NCI-H187 treated with DMSO at 0.1 percent for 48 hours (cell line): Measurements from ENCODE around the gene MOGAT3.
"Not testable (repeated sequence)": the region's sequence is repeated elsewhere in the genome, so short reads cannot be mapped to it uniquely, and the experiment has no call there.

Experiments used
- DNase-seq: peaks from one replicate; lab custom pipeline; 2025; lab: John Stamatoyannopoulos, UW

Gene MOGAT3

GRCh38 chr7:101203740-101204738, 3.2 kb upstream of the MOGAT3 start:
- not testable (repeated sequence) for DNase-seq

GRCh38 chr7:101202603-101202918, 1.7 kb upstream of the MOGAT3 start:
- no peak for DNase-seq

- DNase-seq = no peak
Measured at GRCh38 chr7:101201695-101202602, 1.1 kb upstream of the MOGAT3 start.

- no peak for DNase-seq
Measured at GRCh38 chr7:101200504-101200861, 353 bp downstream of the MOGAT3 start.

- not testable (repeated sequence) for DNase-seq
Measured at GRCh38 chr7:101199522-101199921, 1.3 kb downstream of the MOGAT3 start.

GRCh38 chr7:101198476-101198875, 2.4 kb downstream of the MOGAT3 start:
- DNase-seq = no peak

- no peak for DNase-seq
Measured at GRCh38 chr7:101197991-101198390, 2.8 kb downstream of the MOGAT3 start.

GRCh38 chr7:101195884-101196283, 5.0 kb downstream of the MOGAT3 start:
- DNase-seq = no peak

- no peak for DNase-seq
Measured at GRCh38 chr7:101189109-101189508, 11.7 kb downstream of the MOGAT3 start.

- no peak for DNase-seq
Measured at GRCh38 chr7:101186844-101187428, 13.9 kb downstream of the MOGAT3 start.

- DNase-seq = no peak
Measured at GRCh38 chr7:101186194-101186593, 14.6 kb downstream of the MOGAT3 start.

- DNase-seq = no peak
Measured at GRCh38 chr7:101185258-101185839, 15.5 kb downstream of the MOGAT3 start.

- no peak for DNase-seq
Measured at GRCh38 chr7:101180130-101180755, 20.6 kb downstream of the MOGAT3 start, which contains the start of gene NAT16. Gene NAT16, minus strand, starts transcription at chr7:101180293. Its CDS starts 5,486 bp downstream, at chr7:101174807.

- no peak for DNase-seq
Measured at GRCh38 chr7:101179713-101180112, 21.1 kb downstream of the MOGAT3 start.

- DNase-seq = peak; percentile 68
Measured at GRCh38 chr7:101179117-101179516, 21.7 kb downstream of the MOGAT3 start.

GRCh38 chr7:101177644-101178043, 23.2 kb downstream of the MOGAT3 start:
- DNase-seq = no peak

- no peak for DNase-seq
Measured at GRCh38 chr7:101175664-101176063, 25.2 kb downstream of the MOGAT3 start.

GRCh38 chr7:101174322-101174854, 26.4 kb downstream of the MOGAT3 start:
- DNase-seq = no peak

GRCh38 chr7:101173752-101174244, 27.0 kb downstream of the MOGAT3 start:
- no peak for DNase-seq

- no peak for DNase-seq
Measured at GRCh38 chr7:101172854-101173751, 27.7 kb downstream of the MOGAT3 start.
